Duodenal mucosa (tissue), 2 donors: Measurements from ENCODE around the gene CPM.
"Not testable (repeated sequence)": the region's sequence is repeated elsewhere in the genome, so short reads cannot be mapped to it uniquely, and the experiment has no call there.

ENCODE experiments used
- H3K27ac ChIP-seq: one replicate; pipeline ENCODE4 v1.7.0; 2013; ENCODE audit warnings: low read depth, low read length
- H3K27me3 ChIP-seq, 2 donors: one replicate each; pipeline ENCODE4 v1.7.0; 2013; ENCODE audit warnings: low read length in 2 of 2, control low read depth in 1 of 2; ENCODE audit not compliant: insufficient read depth in 2 of 2, control insufficient read depth in 1 of 2
- H3K36me3 ChIP-seq, 2 donors: one replicate each; pipeline ENCODE4 v1.7.0; 2013; ENCODE audit warnings: low read length in 2 of 2, control low read depth in 1 of 2; ENCODE audit not compliant: insufficient read depth in 2 of 2, control insufficient read depth in 1 of 2
- H3K4me1 ChIP-seq, 2 donors: one replicate each; pipeline ENCODE4 v1.7.0; 2013; ENCODE audit warnings: low read length in 2 of 2, control low read depth in 1 of 2; ENCODE audit not compliant: insufficient read depth in 2 of 2, control insufficient read depth in 1 of 2
- H3K4me3 ChIP-seq, 2 donors: one replicate each; pipeline ENCODE4 v1.7.0; 2013; ENCODE audit warnings: low read length in 2 of 2, low read depth in 1 of 2
- H3K9ac ChIP-seq, 2 donors: one replicate each; pipeline ENCODE4 v1.7.0; 2013; ENCODE audit warnings: low read length in 2 of 2, low read depth in 1 of 2
- H3K9me3 ChIP-seq, 2 donors: one replicate each; pipeline ENCODE4 v1.7.0; 2013; ENCODE audit warnings: low read length in 2 of 2, control low read depth in 1 of 2; ENCODE audit not compliant: control insufficient read depth in 1 of 2

Gene CPM

GRCh38 chr12:68871396-68871795 lies 61.6 kb downstream of the CPM start:
- Histone ChIP-seq H3K27ac (no peak overlapping the region), H3K36me3 (peaks cover 0 to 6% of the 10 kb centered on the region in 2 donors), H3K27me3 (no peaks in the 10 kb centered on the region), H3K9ac (no peak overlapping the region), H3K4me3 (no peak overlapping the region), H3K9me3 (no peaks in the 10 kb centered on the region), H3K4me1 (no peaks in the 10 kb centered on the region)

DNA sequence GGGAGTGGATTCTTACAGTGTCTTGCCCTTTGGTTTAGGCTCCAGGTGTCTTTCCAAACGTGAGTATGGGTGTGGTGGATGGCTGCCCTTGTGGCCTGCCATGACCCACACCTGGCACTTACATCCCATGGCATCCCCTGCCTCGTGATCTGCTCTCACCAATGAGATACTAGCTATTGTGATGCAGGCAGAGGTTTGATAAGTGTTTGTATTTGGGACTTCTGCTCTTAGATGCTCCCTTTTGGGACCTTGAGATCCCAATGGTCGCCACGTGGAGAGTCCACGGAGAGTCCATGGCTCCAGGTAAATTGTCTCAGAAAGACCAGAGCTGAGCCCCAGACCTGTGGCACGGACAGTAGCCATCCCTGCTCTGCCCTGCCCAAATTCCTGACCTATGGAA lies 62.5 kb downstream of the CPM start:
- Histone ChIP-seq H3K9me3 (no peaks in the 10 kb centered on the region), H3K36me3 (peaks cover 0 to 6% of the 10 kb centered on the region in 2 donors), H3K27ac (no peak overlapping the region), H3K4me3 (no peak overlapping the region), H3K4me1 (no peaks in the 10 kb centered on the region), H3K27me3 (no peaks in the 10 kb centered on the region), H3K9ac (no peak overlapping the region)

GRCh38 chr12:68870011-68870410 lies 63.0 kb downstream of the CPM start:
- no peaks in the 10 kb centered on the region for H3K9me3 ChIP-seq
- no peak overlapping the region for H3K4me3 ChIP-seq
- H3K27me3 ChIP-seq, result no peaks in the 10 kb centered on the region
- peaks cover 0 to 6% of the 10 kb centered on the region in 2 donors for H3K36me3 ChIP-seq
- no peak overlapping the region for H3K27ac ChIP-seq
- no peaks in the 10 kb centered on the region for H3K4me1 ChIP-seq
- no peak overlapping the region for H3K9ac ChIP-seq

DNA sequence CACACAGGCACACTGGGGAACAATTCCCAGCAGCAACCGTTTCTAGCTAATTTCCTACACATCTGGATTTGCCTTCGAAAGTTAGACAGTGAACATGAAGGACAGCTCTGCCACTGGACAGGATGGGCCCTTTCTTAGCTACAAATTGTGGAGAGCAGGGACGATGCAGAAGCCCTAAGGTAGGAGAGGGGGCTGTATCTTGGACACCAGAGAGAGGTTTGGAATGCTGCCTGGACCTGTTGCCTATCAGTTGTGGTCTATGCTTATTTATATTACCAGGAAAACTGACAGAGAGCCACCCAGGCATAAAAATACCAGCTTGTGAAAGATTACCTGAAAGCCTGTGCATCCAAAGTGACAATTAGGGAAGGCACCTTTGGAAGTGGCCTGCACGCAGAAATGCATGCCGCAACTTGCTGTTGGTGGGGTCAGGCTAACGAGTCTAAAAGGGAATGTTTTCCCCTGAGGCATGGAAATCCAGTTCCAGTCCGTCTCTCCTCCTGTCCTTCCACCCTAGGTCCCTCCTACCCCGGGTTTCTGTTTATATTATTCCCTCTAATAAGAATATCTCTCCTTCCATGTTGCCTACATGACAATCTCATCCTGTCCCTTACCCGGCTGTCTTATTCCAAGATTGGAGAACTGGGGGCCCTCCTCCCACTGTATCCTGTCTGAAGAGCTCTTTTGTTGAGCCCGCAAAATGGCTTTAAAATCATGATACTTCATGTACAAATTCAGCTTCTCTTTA lies 64.8 kb downstream of the CPM start:
- Histone ChIP-seq H3K36me3 (peaks cover 0 to 6% of the 10 kb centered on the region in 2 donors), H3K4me1 (no peaks in the 10 kb centered on the region), H3K9me3 (no peaks in the 10 kb centered on the region), H3K9ac (no peak overlapping the region), H3K4me3 (no peak overlapping the region), H3K27ac (no peak overlapping the region), H3K27me3 (no peaks in the 10 kb centered on the region)

DNA sequence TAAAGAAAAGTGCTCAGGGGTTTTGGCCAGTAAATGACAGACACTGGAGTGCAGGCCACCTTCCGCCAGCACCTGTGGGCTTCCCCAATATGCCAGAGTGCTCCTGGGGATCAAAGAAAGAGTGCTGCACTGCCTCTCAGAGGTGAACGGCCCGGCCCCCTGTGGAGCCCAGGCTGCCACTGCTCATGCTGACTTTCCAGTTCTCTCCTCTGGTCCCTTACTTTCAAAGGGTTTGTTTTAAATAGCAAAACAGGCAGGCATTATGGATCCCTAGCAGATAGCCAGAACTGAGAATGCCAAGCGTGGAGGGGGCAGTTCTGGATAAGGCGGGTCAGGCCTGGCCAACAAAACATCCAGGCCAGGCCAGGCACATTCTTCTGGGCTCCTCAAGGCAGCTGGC lies 65.4 kb downstream of the CPM start:
- Histone ChIP-seq H3K36me3 (peaks cover 0 to 6% of the 10 kb centered on the region in 2 donors), H3K27ac (no peak overlapping the region), H3K9ac (no peak overlapping the region), H3K27me3 (no peaks in the 10 kb centered on the region), H3K9me3 (no peaks in the 10 kb centered on the region), H3K4me3 (no peak overlapping the region), H3K4me1 (no peaks in the 10 kb centered on the region)

GRCh38 chr12:68866950-68867349 lies 66.0 kb downstream of the CPM start:
- Histone ChIP-seq H3K27ac (no peak overlapping the region), H3K9me3 (no peaks in the 10 kb centered on the region), H3K4me1 (no peaks in the 10 kb centered on the region), H3K36me3 (peaks cover 0 to 6% of the 10 kb centered on the region in 2 donors), H3K4me3 (no peak overlapping the region), H3K9ac (no peak overlapping the region), H3K27me3 (no peaks in the 10 kb centered on the region)

GRCh38 chr12:68865399-68866164 lies 67.4 kb downstream of the CPM start:
- Histone ChIP-seq H3K4me3 (no peak overlapping the region), H3K36me3 (no peaks in the 10 kb centered on the region), H3K9ac (no peak overlapping the region), H3K9me3 (no peaks in the 10 kb centered on the region), H3K4me1 (no peaks in the 10 kb centered on the region), H3K27me3 (no peaks in the 10 kb centered on the region), H3K27ac (no peak overlapping the region)

DNA sequence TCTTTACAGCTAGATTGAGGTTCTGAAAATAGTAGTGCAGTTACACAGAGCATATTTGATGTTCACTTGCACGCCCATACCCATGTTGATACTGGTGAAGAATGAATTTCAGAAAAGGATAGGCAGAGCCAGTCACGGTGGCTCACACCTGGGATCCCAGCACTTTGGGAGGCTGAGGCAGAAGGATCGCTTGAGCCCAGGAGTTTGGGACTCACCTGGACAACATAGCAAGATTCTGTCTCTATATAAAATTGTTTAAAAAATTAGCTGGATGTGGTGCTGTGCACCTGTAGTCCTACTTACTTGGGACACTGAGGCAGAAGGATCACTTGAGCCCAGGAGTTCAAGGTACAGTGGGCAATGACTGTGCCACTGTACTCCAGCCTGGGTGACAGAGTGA lies 68.4 kb downstream of the CPM start:
- H3K4me3 ChIP-seq, result no peak overlapping the region
- no peaks in the 10 kb centered on the region for H3K27me3 ChIP-seq
- H3K9me3 ChIP-seq, result no peaks in the 10 kb centered on the region
- no peak overlapping the region for H3K9ac ChIP-seq
- no peaks in the 10 kb centered on the region for H3K4me1 ChIP-seq
- H3K36me3 ChIP-seq, result no peaks in the 10 kb centered on the region
- H3K27ac ChIP-seq, result no peak overlapping the region

- H3K4me1 ChIP-seq, H3K4me3 ChIP-seq, H3K27me3 ChIP-seq, H3K36me3 ChIP-seq, H3K9me3 ChIP-seq, H3K9ac ChIP-seq, H3K27ac ChIP-seq: not testable (repeated sequence)
Observed at GRCh38 chr12:68863886-68864454, 69.0 kb downstream of the CPM start.

- no peak overlapping the region for H3K27ac ChIP-seq
- H3K4me1 ChIP-seq, result no peaks in the 10 kb centered on the region
- H3K4me3 ChIP-seq, result no peak overlapping the region
- H3K36me3 ChIP-seq, result no peaks in the 10 kb centered on the region
- no peak overlapping the region for H3K9ac ChIP-seq
- no peaks in the 10 kb centered on the region for H3K9me3 ChIP-seq
- no peaks in the 10 kb centered on the region for H3K27me3 ChIP-seq
Observed at GRCh38 chr12:68863109-68863770, 69.7 kb downstream of the CPM start.
